Naive thymus-derived CD4-positive, alpha-beta T cell (primary cell): ENCODE measurements around the gene LRRN4. TPM values are rescaled to one million over a fixed set of nuclear protein-coding genes. Genes with fewer than 3 reads are reported as not detected.
A peak's percentile ranks its signal among the peaks of the same experiment; 100 is the strongest.
"Not testable (repeated sequence)": the region's sequence is repeated elsewhere in the genome, so short reads cannot be mapped to it uniquely, and the experiment has no call there.

Experiments used
- ATAC-seq: fragments of 150-1000 bp; cut with Tn5 transposase; 2 replicates; pipeline ENCODE4 v1.10.0; 2021; ENCODE audit warnings: mild to moderate bottlenecking, moderate library complexity
- CTCF ChIA-PET: fragments of 350-600 bp; sonication (Branson Sonifier 250); formaldehyde crosslinking; loops from one replicate; lab custom pipeline; 2021; ENCODE audit warnings: antibody characterized with exemption; lab: Charles Lee
- POLR2A ChIA-PET: fragments of 350-600 bp; sonication (Branson Sonifier 250); formaldehyde crosslinking; loops from one replicate; lab custom pipeline; 2021; ENCODE audit warnings: antibody characterized with exemption, inconsistent platforms; lab: Charles Lee
- DNase-seq, 9 donors: peaks; one replicate each; pipeline versions ENCODE4 v3.0.0 to v3.0.0-alpha.2; 2020 to 2022; ENCODE audit warnings: mixed read lengths in 1 of 9
- H3K27ac ChIP-seq: one replicate; pipeline ENCODE4 v1.7.0; 2013; ENCODE audit warnings: mild to moderate bottlenecking, low read depth, low read length, moderate library complexity
- H3K27me3 ChIP-seq, 2 donors: one replicate each; pipeline ENCODE4 v1.7.0; 2013; ENCODE audit warnings: low read length in 2 of 2, mild to moderate bottlenecking in 2 of 2, moderate library complexity in 2 of 2; ENCODE audit not compliant: control insufficient read depth in 2 of 2, insufficient read depth in 2 of 2
- H3K36me3 ChIP-seq, 3 experiments: 1 replicate in 2 of 3; 2 replicates in 1 of 3; pipeline ENCODE4 v1.7.0; 2013; ENCODE audit warnings: low read length in 3 of 3, mild to moderate bottlenecking in 3 of 3, moderate library complexity in 1 of 3; ENCODE audit not compliant: insufficient read depth in 3 of 3, control insufficient read depth in 2 of 3
- H3K4me1 ChIP-seq, 2 donors: one replicate each; pipeline ENCODE4 v1.7.0; 2013; ENCODE audit warnings: low read length in 2 of 2, mild to moderate bottlenecking in 2 of 2, moderate library complexity in 1 of 2; ENCODE audit not compliant: control insufficient read depth in 2 of 2, insufficient read depth in 2 of 2
- H3K4me3 ChIP-seq: 2 replicates; pipeline ENCODE4 v1.7.0; 2013; ENCODE audit warnings: mild to moderate bottlenecking, low read length
- H3K9me3 ChIP-seq, 3 experiments: 1 replicate in 2 of 3; 2 replicates in 1 of 3; pipeline ENCODE4 v1.7.0; 2013; ENCODE audit warnings: low read length in 3 of 3; ENCODE audit not compliant: control insufficient read depth in 2 of 3
- H3K27ac Mint-ChIP-seq, 9 donors: one replicate each; pipeline ENCODE4 v1.8.0; 2020 to 2022; ENCODE audit warnings: mixed read lengths in 9 of 9, mild to moderate bottlenecking in 8 of 9, moderate library complexity in 5 of 9, inconsistent platforms in 2 of 9
- H3K27me3 Mint-ChIP-seq, 5 donors: one replicate each; pipeline ENCODE4 v1.8.0; 2021 to 2022; ENCODE audit warnings: mixed read lengths in 5 of 5, mild to moderate bottlenecking in 1 of 5
- H3K36me3 Mint-ChIP-seq, 5 donors: one replicate each; pipeline ENCODE4 v1.8.0; 2020 to 2022; ENCODE audit warnings: mixed read lengths in 5 of 5, mild to moderate bottlenecking in 3 of 5, inconsistent platforms in 1 of 5
- H3K4me1 Mint-ChIP-seq, 7 donors: one replicate each; pipeline ENCODE4 v1.8.0; 2020 to 2022; ENCODE audit warnings: mixed read lengths in 7 of 7, mild to moderate bottlenecking in 3 of 7, inconsistent platforms in 1 of 7
- H3K4me3 Mint-ChIP-seq, 10 donors: one replicate each; pipeline ENCODE4 v1.8.0; 2020 to 2022; ENCODE audit warnings: mild to moderate bottlenecking in 10 of 10, mixed read lengths in 10 of 10, moderate library complexity in 6 of 10, inconsistent platforms in 2 of 10
- H3K9me3 Mint-ChIP-seq, 11 donors: one replicate each; pipeline ENCODE4 v1.8.0; 2020 to 2022; ENCODE audit warnings: mixed read lengths in 11 of 11, mild to moderate bottlenecking in 4 of 11, inconsistent platforms in 1 of 11, moderate library complexity in 1 of 11
- intact Hi-C, 2 donors: fragments of 100-400 bp; cut with micrococcal nuclease; formaldehyde crosslinking; loops; one replicate each; pipeline ENCODE4 v1.15.1; 2023
- polyA plus RNA-seq, 2 donors: library from polyadenylated mRNA; unstranded; fragments of 300-500 nt; fragmentation: Illumina TruSeq; gene quantifications; one replicate each; pipeline ENCODE4 v1.2.3, GENCODE V29; 2021
- total RNA-seq, 6 experiments: library from RNA in 5 of 6; stranded (reverse) in 5 of 6; gene quantifications; 1 replicate in 5 of 6; 2 replicates in 1 of 6; pipeline ENCODE4 v1.2.3 and lab custom pipeline; 2021 to 2026

The LRRN4 gene
- total and polyA plus RNA-seq, 7 experiments from 2014 or later, result not detected

GRCh38 chr20:6055981-6056569, 2.2 kb upstream of the LRRN4 start:
- DNase-seq (no peak), ATAC-seq (no peak)
- no peaks in the 10 kb centered on the region for H3K36me3 ChIP-seq
- H3K9me3 Mint-ChIP-seq, result peaks cover 0 to 1% (median 0%) of the 10 kb centered on the region in 11 donors
- no peak overlapping the region for H3K27ac ChIP-seq
- no peaks in the 10 kb centered on the region for H3K9me3 ChIP-seq
- POLR2A ChIA-PET, result no interaction called here
- H3K27ac Mint-ChIP-seq, result no peak overlapping the region
- peaks cover 17 to 46% (median 33%) of the 10 kb centered on the region in 5 donors for H3K27me3 Mint-ChIP-seq
- intact Hi-C loops, result no loop called here
- H3K4me1 Mint-ChIP-seq, result peaks cover 0 to 7% (median 6%) of the 10 kb centered on the region in 7 donors
- H3K4me3 Mint-ChIP-seq, result no peak overlapping the region
- no peaks in the 10 kb centered on the region for H3K27me3 ChIP-seq
- CTCF ChIA-PET, result no interaction called here
- no peaks in the 10 kb centered on the region for H3K4me1 ChIP-seq
- no peak overlapping the region for H3K4me3 ChIP-seq
- peaks cover 0 to 5% (median 0%) of the 10 kb centered on the region in 5 donors for H3K36me3 Mint-ChIP-seq

GRCh38 chr20:6055161-6055783, 1.4 kb upstream of the LRRN4 start:
- DNase-seq, result no peak
- Mint-ChIP-seq H3K9me3 (no peaks in the 10 kb centered on the region), H3K4me1 (peaks cover 0 to 13% (median 7%) of the 10 kb centered on the region in 7 donors), H3K4me3 (no peak overlapping the region), H3K36me3 (peaks cover 0 to 5% (median 0%) of the 10 kb centered on the region in 5 donors), H3K27ac (no peak overlapping the region), H3K27me3 (peaks cover 23 to 54% (median 41%) of the 10 kb centered on the region in 5 donors)
- Histone ChIP-seq H3K36me3 (no peaks in the 10 kb centered on the region), H3K27me3 (no peaks in the 10 kb centered on the region), H3K9me3 (no peaks in the 10 kb centered on the region), H3K4me1 (no peaks in the 10 kb centered on the region), H3K4me3 (no peak overlapping the region), H3K27ac (no peak overlapping the region)
- intact Hi-C loops, result no loop called here
- ATAC-seq, result no peak
- CTCF ChIA-PET, result interaction anchor here (0.6 kb wide), 1 partner anchor 18 kb away, joined by 3 read pairs; no protein-coding TSS in a partner anchor
- POLR2A ChIA-PET, result no interaction called here

- Mint-ChIP-seq H3K4me1 (peaks cover 0 to 13% (median 7%) of the 10 kb centered on the region in 7 donors), H3K27me3 (peaks cover 20 to 56% (median 41%) of the 10 kb centered on the region in 5 donors)
- H3K9me3 Mint-ChIP-seq, H3K9me3 ChIP-seq, intact Hi-C loops, POLR2A ChIA-PET, ATAC-seq, H3K4me3 ChIP-seq, H3K27me3 ChIP-seq, H3K36me3 Mint-ChIP-seq, H3K36me3 ChIP-seq, H3K27ac ChIP-seq, H3K27ac Mint-ChIP-seq, DNase-seq, H3K4me1 ChIP-seq, H3K4me3 Mint-ChIP-seq: not testable (repeated sequence)
- CTCF ChIA-PET, result interaction anchor here (0.6 kb wide), 1 partner anchor 18 kb away, joined by 3 read pairs; no protein-coding TSS in a partner anchor
Observed at GRCh38 chr20:6054689-6055051, 810 bp upstream of the LRRN4 start.

- peaks cover 0 to 13% (median 7%) of the 10 kb centered on the region in 7 donors for H3K4me1 Mint-ChIP-seq
- POLR2A ChIA-PET, result no interaction called here
- H3K9me3 Mint-ChIP-seq, result no peaks in the 10 kb centered on the region
- H3K27me3 Mint-ChIP-seq, result peaks cover 18 to 48% (median 31%) of the 10 kb centered on the region in 5 donors
- H3K27ac Mint-ChIP-seq, result no peak overlapping the region
- Histone ChIP-seq H3K36me3 (no peaks in the 10 kb centered on the region), H3K4me3 (no peak overlapping the region), H3K4me1 (no peaks in the 10 kb centered on the region), H3K9me3 (no peaks in the 10 kb centered on the region), H3K27ac (no peak overlapping the region), H3K27me3 (no peaks in the 10 kb centered on the region)
- intact Hi-C loops, result no loop called here
- DNase-seq (no peak), ATAC-seq (no peak)
- peak overlapping the region; percentile 28 to 82 (median 62) for H3K4me3 Mint-ChIP-seq
- peaks cover 0 to 5% (median 0%) of the 10 kb centered on the region in 5 donors for H3K36me3 Mint-ChIP-seq
- CTCF ChIA-PET, result no interaction called here
Observed at GRCh38 chr20:6053064-6053775, 640 bp downstream of the LRRN4 start.

- POLR2A ChIA-PET, result no interaction called here
- H3K36me3 Mint-ChIP-seq, result peaks cover 0 to 5% (median 0%) of the 10 kb centered on the region in 5 donors
- H3K4me3 Mint-ChIP-seq, result peak overlapping the region in 3 of 10 donors; percentile 26 to 75 (median 46)
Observed at GRCh38 chr20:6051505-6051904, 2.4 kb downstream of the LRRN4 start.

GRCh38 chr20:6048391-6048790, 5.5 kb downstream of the LRRN4 start:
- ChIA-PET CTCF (no interaction called here), POLR2A (no interaction called here)
- Histone ChIP-seq H3K4me3 (no peak overlapping the region), H3K27me3 (no peaks in the 10 kb centered on the region), H3K4me1 (no peaks in the 10 kb centered on the region), H3K36me3 (no peaks in the 10 kb centered on the region), H3K9me3 (no peaks in the 10 kb centered on the region), H3K27ac (no peak overlapping the region)
- intact Hi-C loops, result no loop called here
- Mint-ChIP-seq H3K27me3 (peaks cover 14 to 32% (median 16%) of the 10 kb centered on the region in 5 donors), H3K9me3 (no peaks in the 10 kb centered on the region), H3K4me1 (peaks cover 0 to 13% (median 7%) of the 10 kb centered on the region in 7 donors), H3K4me3 (no peak overlapping the region), H3K36me3 (peaks cover 0 to 9% (median under 1%) of the 10 kb centered on the region in 5 donors), H3K27ac (no peak overlapping the region)
- ATAC-seq (no peak), DNase-seq (no peak)

More at GRCh38 chr20:6051505-6051904, 2.4 kb downstream of the LRRN4 start:
- Histone ChIP-seq H3K36me3 (no peaks in the 10 kb centered on the region), H3K27me3 (no peaks in the 10 kb centered on the region), H3K9me3 (no peaks in the 10 kb centered on the region), H3K27ac (no peak overlapping the region), H3K4me3 (no peak overlapping the region), H3K4me1 (no peaks in the 10 kb centered on the region)
- Mint-ChIP-seq H3K27ac (no peak overlapping the region), H3K4me1 (peaks cover 0 to 13% (median 7%) of the 10 kb centered on the region in 7 donors), H3K9me3 (no peaks in the 10 kb centered on the region), H3K27me3 (peaks cover 18 to 38% (median 27%) of the 10 kb centered on the region in 5 donors)
- intact Hi-C loops, result no loop called here
- CTCF ChIA-PET, result no interaction called here
- DNase-seq, result no peak
- ATAC-seq, result no peak
